Kidney (tissue), 14 donors: ENCODE measurements around the gene PTPRH. TPM values are rescaled to one million over a fixed set of nuclear protein-coding genes. Genes with fewer than 3 reads are reported as not detected.

ENCODE experiments used
- DNase-seq, 5 donors: peaks; one replicate each; pipeline ENCODE4 v3.0.0-alpha.2; 2013 to 2020
- FAIRE-seq: peaks from 2 replicates; lab custom pipeline; 2012; peaks lifted over from hg19 to GRCh38; lab: Jason Lieb, UNC
- H3K27ac ChIP-seq, 2 donors: one replicate each; pipeline ENCODE4 v1.7.0; 2013; ENCODE audit warnings: low read depth in 2 of 2, low read length in 2 of 2, inconsistent platforms in 1 of 2
- H3K27me3 ChIP-seq: one replicate; pipeline ENCODE4 v1.7.1; 2013; ENCODE audit warnings: low read length, inconsistent platforms; ENCODE audit not compliant: control insufficient read depth, insufficient read depth
- H3K36me3 ChIP-seq, 3 donors: one replicate each; pipeline versions ENCODE4 v1.7.0 to v1.7.1; 2013; ENCODE audit warnings: low read length in 3 of 3, control low read depth in 1 of 3, inconsistent platforms in 1 of 3; ENCODE audit not compliant: insufficient read depth in 3 of 3, control insufficient read depth in 2 of 3
- H3K4me1 ChIP-seq, 3 donors: one replicate each; pipeline versions ENCODE4 v1.7.0 to v1.7.1; 2013; ENCODE audit warnings: low read length in 3 of 3, inconsistent platforms in 1 of 3, low read depth in 1 of 3; ENCODE audit not compliant: control insufficient read depth in 2 of 3, insufficient read depth in 2 of 3
- H3K4me3 ChIP-seq, 3 donors: one replicate each; pipeline versions ENCODE4 v1.7.0 to v1.8.1; 2013; ENCODE audit warnings: low read length in 3 of 3, control low read depth in 1 of 3, inconsistent platforms in 1 of 3
- H3K9ac ChIP-seq, 3 donors: one replicate each; pipeline versions ENCODE4 v1.7.0 to v1.7.1; 2013; ENCODE audit warnings: low read length in 3 of 3, control low read depth in 1 of 3, inconsistent platforms in 1 of 3
- H3K9me3 ChIP-seq, 3 donors: one replicate each; pipeline versions ENCODE4 v1.7.0 to v1.7.1; 2013; ENCODE audit warnings: low read length in 3 of 3, control low read depth in 1 of 3, inconsistent platforms in 1 of 3; ENCODE audit not compliant: control insufficient read depth in 2 of 3, insufficient read depth in 1 of 3
- intact Hi-C: fragments of 100-400 bp; cut with DNase I; formaldehyde crosslinking; loops from one replicate; pipeline ENCODE4 v1.11.1; 2022
- polyA plus RNA-seq: library from polyadenylated mRNA; stranded (reverse); fragments of 350-450 nt; fragmentation: Illumina TruSeq; extraction: RNeasy Lipid Tissue Mini Kit (QIAGEN cat#74804); gene quantifications from one replicate; pipeline ENCODE4 v1.2.3, GENCODE V29; 2014; ENCODE audit warnings: low read depth, low replicate concordance; ENCODE audit not compliant: insufficient read depth
- total RNA-seq: library from RNA; stranded (reverse); fragmentation: NEBNext Ultra II Directional; extraction: Animal tissue kit (Norgen Biotek cat#: 25700); gene quantifications from one replicate; pipeline ENCODE4 v1.2.1, GENCODE V29; 2021
- TF ChIP-seq, protein P1 (sequence below): IDR thresholded peaks from 3 replicates; pipeline ENCODE4 v1.5.1; 2012; ENCODE audit warnings: mild to moderate bottlenecking, moderate library complexity, borderline replicate concordance; ENCODE audit not compliant: insufficient read depth; ENCODE audit errors: extremely low read depth
- donor health status: control.
- donor health status: control.
- donor health status: control.
- donor health status: control.
- donor health status: control.
- donor health status: DM: yes; HTN: yes; CAD: no.
- donor health status: Normal renal cell carcinoma (clear cell type).

Gene PTPRH
- total and polyA plus RNA-seq, 2 donors from 2014 or later = 2.8 TPM; not detected in 1

DNA sequence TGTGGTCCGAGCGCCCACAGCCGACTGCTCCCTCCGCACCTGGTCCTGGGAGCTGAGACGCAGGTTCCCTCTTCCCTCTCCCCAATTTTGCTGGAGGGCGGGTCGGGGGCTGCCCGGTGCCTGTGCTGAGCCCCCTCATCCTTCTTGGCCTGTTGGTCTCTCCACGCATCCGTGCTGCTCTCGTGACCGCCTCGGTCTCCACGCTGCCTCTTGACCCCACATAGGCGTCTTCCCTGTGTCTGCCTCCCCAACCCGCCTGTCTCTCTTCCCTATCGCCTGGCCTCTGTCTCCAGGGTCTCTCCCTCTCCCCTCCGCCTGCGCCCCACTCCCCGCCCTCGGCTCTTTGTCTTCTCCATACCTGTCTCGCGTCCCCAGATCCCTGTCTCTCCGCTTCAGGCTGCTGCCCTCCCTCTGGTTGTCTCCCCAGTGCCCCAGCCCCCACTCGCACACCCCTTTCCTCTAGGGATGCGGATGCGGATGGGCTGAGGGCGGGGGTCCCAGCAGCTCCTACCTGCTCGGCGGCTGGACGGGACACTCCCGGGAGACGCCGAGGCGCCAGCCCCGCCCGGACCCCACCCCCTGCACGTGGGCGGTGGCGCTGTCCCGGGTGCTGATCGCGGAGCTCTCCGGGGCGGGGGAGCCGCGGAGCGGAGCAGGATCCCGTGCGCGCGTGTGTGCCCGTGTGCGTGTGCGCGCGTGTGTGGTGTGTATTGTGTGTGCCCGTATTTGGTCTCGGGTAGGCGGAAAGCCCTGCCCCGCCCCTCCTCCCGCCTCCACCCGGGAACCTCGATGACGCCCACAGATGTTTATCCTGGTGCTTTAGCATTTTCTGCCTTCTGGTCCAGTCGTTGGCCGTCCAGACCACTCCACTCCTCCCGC is 29.5 kb downstream of the PTPRH start, which contains the start of gene SYT5:
SYT5 (minus strand) TSS at position 684 of the 879 bp plus-strand sequence. CDS start 1,248 bp downstream, outside the sequence.
- peak within 1 kb of the TSS; percentile 32 to 53 (median 45) for H3K4me3 ChIP-seq
- H3K27me3 ChIP-seq = peaks cover 8% of the 10 kb centered on the region
- no peaks in the 10 kb centered on the region for H3K36me3 ChIP-seq
- no peak within 1 kb of the TSS for H3K9ac ChIP-seq
- no peaks in the 10 kb centered on the region for H3K9me3 ChIP-seq
- intact Hi-C loops = no loop called here
- TF ChIP-seq, protein P1, sequence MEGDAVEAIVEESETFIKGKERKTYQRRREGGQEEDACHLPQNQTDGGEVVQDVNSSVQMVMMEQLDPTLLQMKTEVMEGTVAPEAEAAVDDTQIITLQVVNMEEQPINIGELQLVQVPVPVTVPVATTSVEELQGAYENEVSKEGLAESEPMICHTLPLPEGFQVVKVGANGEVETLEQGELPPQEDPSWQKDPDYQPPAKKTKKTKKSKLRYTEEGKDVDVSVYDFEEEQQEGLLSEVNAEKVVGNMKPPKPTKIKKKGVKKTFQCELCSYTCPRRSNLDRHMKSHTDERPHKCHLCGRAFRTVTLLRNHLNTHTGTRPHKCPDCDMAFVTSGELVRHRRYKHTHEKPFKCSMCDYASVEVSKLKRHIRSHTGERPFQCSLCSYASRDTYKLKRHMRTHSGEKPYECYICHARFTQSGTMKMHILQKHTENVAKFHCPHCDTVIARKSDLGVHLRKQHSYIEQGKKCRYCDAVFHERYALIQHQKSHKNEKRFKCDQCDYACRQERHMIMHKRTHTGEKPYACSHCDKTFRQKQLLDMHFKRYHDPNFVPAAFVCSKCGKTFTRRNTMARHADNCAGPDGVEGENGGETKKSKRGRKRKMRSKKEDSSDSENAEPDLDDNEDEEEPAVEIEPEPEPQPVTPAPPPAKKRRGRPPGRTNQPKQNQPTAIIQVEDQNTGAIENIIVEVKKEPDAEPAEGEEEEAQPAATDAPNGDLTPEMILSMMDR = no peak
- no peak for FAIRE-seq
- DNase-seq = peak in 4 of 5 donors; percentile 53 to 76 (median 68)
- H3K4me1 ChIP-seq = peaks cover 0 to 6% (median 0%) of the 10 kb centered on the region in 3 donors
- no peak within 1 kb of the TSS for H3K27ac ChIP-seq

DNA sequence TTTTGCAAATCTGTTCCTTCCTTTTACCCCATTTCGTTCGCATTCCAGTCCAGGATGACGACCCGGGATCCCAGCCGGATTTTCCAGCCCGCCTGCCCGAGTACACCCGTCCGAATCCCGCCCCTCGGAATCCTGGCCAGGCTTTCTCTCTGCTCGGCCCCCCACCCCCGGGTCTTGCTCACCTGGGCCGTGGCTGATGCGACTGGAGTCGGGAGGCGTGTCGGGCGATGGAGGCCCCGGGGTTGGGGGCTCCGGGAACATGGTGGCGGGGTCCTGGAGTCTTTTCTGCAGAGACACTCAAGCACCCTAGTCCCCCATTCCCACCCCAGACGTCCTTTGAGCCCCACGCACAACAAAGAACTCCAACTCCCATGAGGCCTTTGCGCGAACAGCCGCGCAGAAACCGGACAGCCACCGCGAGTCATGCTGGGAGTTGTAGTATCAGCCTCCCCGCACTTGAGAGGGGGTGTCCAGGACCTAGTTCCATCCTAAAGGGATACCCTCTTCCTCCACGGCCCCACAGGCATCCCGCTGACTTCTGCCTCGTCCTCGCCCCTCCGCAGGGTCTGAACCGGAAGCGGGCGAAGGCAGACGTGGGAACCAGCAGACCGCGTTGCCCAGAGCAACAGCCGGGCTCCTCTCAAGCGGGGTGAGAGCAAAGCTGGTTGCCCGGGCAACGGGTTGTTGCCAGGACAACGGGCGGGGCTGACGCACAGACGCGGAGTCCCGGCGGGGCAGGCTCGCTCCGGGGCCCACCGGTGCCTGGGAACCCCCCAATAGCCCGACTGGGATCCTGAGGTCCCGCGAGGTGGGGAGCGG is 30.3 kb downstream of the PTPRH start:
- Histone ChIP-seq H3K9ac (no peak overlapping the region), H3K4me1 (peaks cover 0 to 6% (median 0%) of the 10 kb centered on the region in 3 donors), H3K27ac (no peak overlapping the region), H3K27me3 (peaks cover 12% of the 10 kb centered on the region), H3K9me3 (no peaks in the 10 kb centered on the region), H3K36me3 (no peaks in the 10 kb centered on the region), H3K4me3 (peak overlapping the region; percentile 32 to 53 (median 45))
- intact Hi-C loops = no loop called here
- peak; percentile 88 to 93 (median 91) for DNase-seq
- TF ChIP-seq, protein P1 = no peak
- FAIRE-seq = no peak

DNA sequence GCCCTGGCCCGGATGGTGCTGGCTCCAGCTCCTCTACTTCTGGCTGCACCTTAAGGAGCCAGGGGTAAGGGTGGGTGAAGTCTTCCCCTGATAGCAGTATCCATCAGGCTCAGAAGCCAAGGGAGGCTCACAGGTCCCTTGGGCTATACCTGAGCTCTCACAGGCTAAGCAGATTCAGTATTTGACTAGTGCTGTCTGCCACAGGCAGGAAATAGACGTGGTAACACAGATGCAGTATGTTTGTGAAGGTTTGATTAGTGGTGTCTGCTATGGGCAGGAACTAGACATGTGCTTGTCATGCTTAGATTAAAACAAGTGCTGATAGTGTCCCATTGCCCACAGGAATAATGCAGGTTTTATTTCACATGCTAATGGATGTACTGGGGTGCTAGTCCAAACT is 33.2 kb downstream of the PTPRH start:
- FAIRE-seq (no peak), DNase-seq (no peak)
- Histone ChIP-seq H3K36me3 (no peaks in the 10 kb centered on the region), H3K27me3 (peaks cover 21% of the 10 kb centered on the region), H3K4me3 (no peak overlapping the region), H3K9me3 (no peaks in the 10 kb centered on the region), H3K27ac (no peak overlapping the region), H3K9ac (no peak overlapping the region), H3K4me1 (peaks cover 0 to 6% (median 0%) of the 10 kb centered on the region in 3 donors)
- TF ChIP-seq, protein P1 = no peak
- intact Hi-C loops = no loop called here
